KMS-11 (cell line): Measurements from ENCODE around the gene DMRTB1.

Experiments
- H2AFZ ChIP-seq: fragments of 200-600 bp; sonication (generic); 2 replicates; pipeline ENCODE4 v1.6.1; 2016; ENCODE audit warnings: antibody characterized with exemption, mixed run types, low read depth
- H3K27ac ChIP-seq: fragments of 200-600 bp; sonication (generic); 2 replicates; pipeline ENCODE4 v1.6.1; 2016; ENCODE audit warnings: mild to moderate bottlenecking, mixed run types
- H3K27me3 ChIP-seq: fragments of 200-600 bp; sonication (generic); 2 replicates; pipeline ENCODE4 v1.6.1; 2017; ENCODE audit warnings: mild to moderate bottlenecking, low read depth, mixed run types, moderate library complexity; ENCODE audit not compliant: insufficient read depth
- H3K36me3 ChIP-seq: fragments of 200-600 bp; sonication (generic); 2 replicates; pipeline ENCODE4 v1.6.1; 2017; ENCODE audit warnings: mild to moderate bottlenecking, mixed run types; ENCODE audit not compliant: insufficient read depth
- H3K4me1 ChIP-seq: fragments of 200-600 bp; sonication (generic); 2 replicates; pipeline ENCODE4 v1.6.1; 2016; ENCODE audit warnings: mild to moderate bottlenecking, low read depth, mixed run types; ENCODE audit not compliant: poor library complexity, severe bottlenecking
- H3K4me2 ChIP-seq: fragments of 200-600 bp; sonication (generic); 2 replicates; pipeline ENCODE4 v1.7.0; 2016; ENCODE audit warnings: mild to moderate bottlenecking, mixed run types
- H3K4me3 ChIP-seq: fragments of 200-600 bp; sonication (generic); IDR thresholded peaks from 2 replicates; pipeline ENCODE4 v1.6.1; 2017; ENCODE audit warnings: low read depth, low read length, mixed read lengths; ENCODE audit not compliant: insufficient read depth
- H3K79me2 ChIP-seq: fragments of 200-600 bp; sonication (generic); 2 replicates; pipeline ENCODE4 v1.6.1; 2016; ENCODE audit warnings: low read depth, mixed run types; ENCODE audit not compliant: insufficient read depth
- H3K9ac ChIP-seq: fragments of 200-600 bp; sonication (generic); 2 replicates; pipeline ENCODE4 v1.6.1; 2016; ENCODE audit warnings: mild to moderate bottlenecking, mixed run types
- H4K20me1 ChIP-seq: fragments of 200-600 bp; sonication (generic); 2 replicates; pipeline ENCODE4 v1.6.1; 2016; ENCODE audit warnings: mild to moderate bottlenecking, mixed run types; ENCODE audit not compliant: insufficient read depth
- TF ChIP-seq, protein P1 (sequence below): fragments of 200-600 bp; sonication (generic); conservative IDR thresholded peaks from 2 replicates; pipeline ENCODE4 v1.6.1; 2017; ENCODE audit warnings: low read depth, mild to moderate bottlenecking, antibody characterized with exemption, low read length, moderate library complexity, mixed read lengths

The DMRTB1 gene

DNA sequence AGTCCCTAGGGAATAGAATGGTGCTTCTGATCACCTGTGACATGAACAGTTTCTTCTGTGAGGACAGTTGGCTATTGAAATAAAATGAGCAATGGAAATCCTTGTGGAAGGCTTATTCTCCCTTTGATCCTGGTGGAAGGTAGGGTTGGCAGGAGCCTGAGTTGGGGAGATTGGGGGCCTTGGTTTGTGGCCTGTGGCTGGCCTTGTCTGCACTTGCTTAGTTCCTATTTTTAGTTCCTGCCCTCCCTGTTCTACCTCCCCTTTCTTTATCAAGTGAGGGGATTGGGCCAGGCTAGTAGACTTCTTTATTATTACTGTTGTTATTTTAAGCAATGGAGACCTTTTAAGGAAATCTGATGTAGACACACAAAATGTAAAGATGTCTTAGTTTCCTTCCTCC lies 8.2 kb downstream of the DMRTB1 start:
- TF ChIP-seq, protein P1, sequence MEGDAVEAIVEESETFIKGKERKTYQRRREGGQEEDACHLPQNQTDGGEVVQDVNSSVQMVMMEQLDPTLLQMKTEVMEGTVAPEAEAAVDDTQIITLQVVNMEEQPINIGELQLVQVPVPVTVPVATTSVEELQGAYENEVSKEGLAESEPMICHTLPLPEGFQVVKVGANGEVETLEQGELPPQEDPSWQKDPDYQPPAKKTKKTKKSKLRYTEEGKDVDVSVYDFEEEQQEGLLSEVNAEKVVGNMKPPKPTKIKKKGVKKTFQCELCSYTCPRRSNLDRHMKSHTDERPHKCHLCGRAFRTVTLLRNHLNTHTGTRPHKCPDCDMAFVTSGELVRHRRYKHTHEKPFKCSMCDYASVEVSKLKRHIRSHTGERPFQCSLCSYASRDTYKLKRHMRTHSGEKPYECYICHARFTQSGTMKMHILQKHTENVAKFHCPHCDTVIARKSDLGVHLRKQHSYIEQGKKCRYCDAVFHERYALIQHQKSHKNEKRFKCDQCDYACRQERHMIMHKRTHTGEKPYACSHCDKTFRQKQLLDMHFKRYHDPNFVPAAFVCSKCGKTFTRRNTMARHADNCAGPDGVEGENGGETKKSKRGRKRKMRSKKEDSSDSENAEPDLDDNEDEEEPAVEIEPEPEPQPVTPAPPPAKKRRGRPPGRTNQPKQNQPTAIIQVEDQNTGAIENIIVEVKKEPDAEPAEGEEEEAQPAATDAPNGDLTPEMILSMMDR = no peak
- no peaks in the 10 kb centered on the region for H3K4me1 ChIP-seq
- no peaks in the 10 kb centered on the region for H3K27me3 ChIP-seq
- H2AFZ ChIP-seq = no peak overlapping the region
- no peaks in the 10 kb centered on the region for H3K79me2 ChIP-seq
- no peak overlapping the region for H3K9ac ChIP-seq
- no peak overlapping the region for H3K4me2 ChIP-seq
- no peak overlapping the region for H3K4me3 ChIP-seq
- no peak overlapping the region for H3K27ac ChIP-seq
- no peaks in the 10 kb centered on the region for H4K20me1 ChIP-seq
- H3K36me3 ChIP-seq = no peaks in the 10 kb centered on the region

- Histone ChIP-seq H3K27ac (no peak overlapping the region), H3K4me2 (no peak overlapping the region), H3K79me2 (no peaks in the 10 kb centered on the region), H3K4me1 (no peaks in the 10 kb centered on the region), H3K9ac (no peak overlapping the region), H2AFZ (no peak overlapping the region), H4K20me1 (no peaks in the 10 kb centered on the region), H3K36me3 (no peaks in the 10 kb centered on the region), H3K27me3 (no peaks in the 10 kb centered on the region), H3K4me3 (no peak overlapping the region)
- TF ChIP-seq, protein P1 = no peak
Observed at GRCh38 chr1:53468374-53468773, 9.2 kb downstream of the DMRTB1 start.

- Histone ChIP-seq H3K9ac (no peak overlapping the region), H2AFZ (no peak overlapping the region), H3K27me3 (no peaks in the 10 kb centered on the region), H3K4me2 (no peak overlapping the region), H3K36me3 (no peaks in the 10 kb centered on the region), H3K27ac (no peak overlapping the region), H3K4me3 (no peak overlapping the region), H3K79me2 (no peaks in the 10 kb centered on the region), H3K4me1 (no peaks in the 10 kb centered on the region), H4K20me1 (no peaks in the 10 kb centered on the region)
- TF ChIP-seq, protein P1 = no peak
Observed at GRCh38 chr1:53469373-53469772, 10.2 kb downstream of the DMRTB1 start.

DNA sequence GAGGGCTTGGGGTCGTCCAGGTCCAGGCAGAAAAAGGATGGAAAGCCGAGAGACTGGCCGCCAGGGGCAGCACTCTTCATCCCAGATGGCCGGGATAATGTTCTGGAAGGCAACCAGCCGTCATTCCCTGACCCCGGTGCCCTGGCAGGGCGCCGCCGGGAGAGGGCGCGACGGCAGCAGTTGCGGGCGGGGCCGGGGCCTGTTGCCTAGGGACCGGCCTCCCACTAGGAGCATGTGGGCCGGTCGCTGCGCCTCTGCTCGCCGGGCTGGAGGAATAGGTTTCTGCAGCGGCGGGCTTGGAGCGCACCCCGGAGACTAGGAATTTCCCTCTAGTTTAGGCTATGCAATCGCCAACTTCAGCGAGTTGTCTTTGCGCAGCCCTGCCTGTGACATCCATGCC lies 11.0 kb downstream of the DMRTB1 start:
- H4K20me1 ChIP-seq = no peaks in the 10 kb centered on the region
- H3K4me1 ChIP-seq = no peaks in the 10 kb centered on the region
- H3K4me3 ChIP-seq = no peak overlapping the region
- no peak overlapping the region for H3K9ac ChIP-seq
- no peaks in the 10 kb centered on the region for H3K79me2 ChIP-seq
- H3K36me3 ChIP-seq = no peaks in the 10 kb centered on the region
- no peak overlapping the region for H3K27ac ChIP-seq
- H3K27me3 ChIP-seq = no peaks in the 10 kb centered on the region
- no peak overlapping the region for H2AFZ ChIP-seq
- H3K4me2 ChIP-seq = no peak overlapping the region
- TF ChIP-seq, protein P1 = no peak

DNA sequence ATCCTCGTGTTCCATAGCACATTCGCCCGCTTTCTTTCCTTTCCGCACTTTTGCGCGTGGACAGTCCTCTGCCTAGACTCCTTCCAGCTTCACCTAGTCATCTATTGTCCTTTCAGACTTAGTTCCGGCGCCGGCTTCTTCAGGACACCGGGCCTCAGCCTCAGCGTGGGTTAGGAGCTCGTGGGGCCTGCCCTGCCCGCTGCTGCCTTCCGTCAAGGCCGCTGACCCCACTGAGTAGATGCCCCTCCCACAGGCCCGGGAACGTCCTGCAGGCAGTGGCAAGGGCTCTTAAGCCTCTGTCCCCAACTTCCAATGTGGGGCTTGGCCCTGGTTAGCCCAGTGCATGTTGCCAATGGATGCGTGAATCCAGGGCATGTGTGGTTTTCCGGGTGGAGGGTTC lies 11.4 kb downstream of the DMRTB1 start:
- Histone ChIP-seq H3K79me2 (no peaks in the 10 kb centered on the region), H3K36me3 (no peaks in the 10 kb centered on the region), H3K9ac (no peak overlapping the region), H3K4me2 (no peak overlapping the region), H2AFZ (no peak overlapping the region), H3K27ac (no peak overlapping the region), H3K4me3 (no peak overlapping the region), H4K20me1 (no peaks in the 10 kb centered on the region), H3K27me3 (no peaks in the 10 kb centered on the region), H3K4me1 (no peaks in the 10 kb centered on the region)
- TF ChIP-seq, protein P1 = no peak
